AG04449 (cell line): Measurements from ENCODE around the gene NTM.

Experiments
- CTCF ChIA-PET: fragments of 350-600 bp; formaldehyde crosslinking; extraction: SDS; loops from one replicate; lab custom pipeline; 2021; ENCODE audit warnings: antibody characterized with exemption; lab: Yijun Ruan, JAX
- POLR2A ChIA-PET: fragments of 400-600, 350-600 bp; formaldehyde crosslinking; extraction: SDS; loops from one replicate; lab custom pipeline; 2020; ENCODE audit warnings: antibody characterized with exemption, inconsistent platforms; lab: Yijun Ruan, JAX
- DNase-seq: peaks from one replicate; pipeline ENCODE4 v3.0.0-alpha.2; 2010; ENCODE audit warnings: low read depth, low spot score
- H3K4me3 ChIP-seq: 2 replicates; pipeline ENCODE4 v1.5.1; 2011; ENCODE audit warnings: low read depth, mild to moderate bottlenecking, control low read depth, low read length
- CTCF ChIP-seq: IDR thresholded peaks from one replicate; pipeline ENCODE4 v1.5.1; 2011; ENCODE audit warnings: mild to moderate bottlenecking, moderate library complexity, low read length, control low read depth, inconsistent platforms; ENCODE audit not compliant: insufficient read depth; ENCODE audit errors: missing control alignments

The NTM gene

GRCh38 chr11:131916638-131917037 is 546.2 kb downstream of the NTM start:
- no peak for DNase-seq
- no peak overlapping the region for H3K4me3 ChIP-seq
- POLR2A ChIA-PET = no interaction called here
- CTCF ChIA-PET = interaction anchor here (0.9 to 14.7 kb wide), 7 partner anchors 12 to 221 kb away, joined by 3 to 264 read pairs (median 6); no protein-coding TSS in a partner anchor
- TF ChIP-seq CTCF = no peak

- DNase-seq = no peak
- H3K4me3 ChIP-seq = no peak overlapping the region
- ChIA-PET CTCF (interaction anchor here (1.3 to 14.7 kb wide), 3 partner anchors 9 to 210 kb away, joined by 4 to 264 read pairs (median 127); no protein-coding TSS in a partner anchor), POLR2A (no interaction called here)
- TF ChIP-seq CTCF = no peak
These were observed 547.4 kb downstream of the NTM start for GRCh38 chr11:131917634-131918384.

- CTCF ChIA-PET = interaction anchor here (0.9 to 2.6 kb wide), 3 partner anchors 11 to 208 kb away, joined by 3 to 11 read pairs (median 3); no protein-coding TSS in a partner anchor
These were observed 548.2 kb downstream of the NTM start for GRCh38 chr11:131918663-131919062.

GRCh38 chr11:131922220-131922619 is 551.8 kb downstream of the NTM start:
- DNase-seq = no peak
- H3K4me3 ChIP-seq = no peak overlapping the region
- ChIA-PET CTCF (interaction anchor here (1.1 to 6.2 kb wide), 3 partner anchors 10 to 234 kb away, joined by 3 to 51 read pairs (median 5); no protein-coding TSS in a partner anchor), POLR2A (no interaction called here)
- TF ChIP-seq CTCF = no peak

More at GRCh38 chr11:131918663-131919062, 548.2 kb downstream of the NTM start:
- TF ChIP-seq CTCF = no peak
- H3K4me3 ChIP-seq = no peak overlapping the region
- POLR2A ChIA-PET = no interaction called here
- DNase-seq = no peak

- no peak for DNase-seq
- ChIA-PET POLR2A (no interaction called here), CTCF (interaction anchor here (0.9 to 6.2 kb wide), 10 partner anchors 8 to 1141 kb away, joined by 3 to 51 read pairs (median 4); no protein-coding TSS in a partner anchor)
- no peak overlapping the region for H3K4me3 ChIP-seq
- no peak for TF ChIP-seq CTCF
These were observed 552.9 kb downstream of the NTM start for GRCh38 chr11:131923309-131923708.

GRCh38 chr11:131924001-131924400 is 553.6 kb downstream of the NTM start:
- no peak for TF ChIP-seq CTCF
- ChIA-PET CTCF (interaction anchor here (0.8 to 6.2 kb wide), 8 partner anchors 8 to 203 kb away, joined by 3 to 51 read pairs (median 4); no protein-coding TSS in a partner anchor), POLR2A (interaction anchor here (1.1 kb wide), 1 partner anchor 188 kb away, joined by 3 read pairs; no protein-coding TSS in a partner anchor)
- DNase-seq = no peak
- H3K4me3 ChIP-seq = no peak overlapping the region
